Ovary (tissue), 9 donors: ENCODE measurements around the gene ERCC6. TPM values are rescaled to one million over a fixed set of nuclear protein-coding genes. Genes with fewer than 3 reads are reported as not detected.

Source experiments
- DNase-seq, 5 donors: peaks; one replicate each; pipeline ENCODE4 v3.0.0-alpha.2; 2019 to 2020
- H3K27ac ChIP-seq, 2 donors: fragments of 200-600 bp; one replicate each; pipeline versions ENCODE4 v1.5.1 to v1.8.0; 2019 to 2022
- H3K27me3 ChIP-seq: fragments of 200-600 bp; one replicate; pipeline ENCODE4 v1.8.0; 2022
- H3K36me3 ChIP-seq: fragments of 200-600 bp; sonication (generic); one replicate; pipeline ENCODE4 v1.5.1; 2019
- H3K4me1 ChIP-seq: one replicate; pipeline ENCODE4 v1.8.1; 2013; ENCODE audit warnings: mild to moderate bottlenecking, moderate library complexity; ENCODE audit not compliant: insufficient read depth
- H3K4me3 ChIP-seq: fragments of 200-600 bp; sonication (generic); one replicate; pipeline ENCODE4 v1.5.1; 2017
- H3K9me3 ChIP-seq, 2 donors: fragments of 200-600 bp in 1 of 2; sonication (generic) in 1 of 2; one replicate each; pipeline versions ENCODE4 v1.5.1 to v1.8.1; 2013 to 2019; ENCODE audit warnings: mild to moderate bottlenecking in 1 of 2, moderate library complexity in 1 of 2
- EP300 ChIP-seq: sonication (generic); formaldehyde crosslinking; IDR thresholded peaks from one replicate; pipeline ENCODE4 v1.6.1; 2017; ENCODE audit warnings: antibody characterized with exemption
- POLR2A ChIP-seq: fragments of 450-650 bp; IDR thresholded peaks from one replicate; pipeline ENCODE4 v1.6.1; 2017; ENCODE audit warnings: antibody characterized with exemption, mild to moderate bottlenecking, moderate library complexity
- WGBS, 3 donors: extraction: QIAGEN DNeasy Blood & Tissue Kit in 1 of 3; methylation state at CpG; one replicate each; pipeline versions ENCODE4 v1.1.5 to v1.1.7; 2013 to 2017; 5-methylcytosine and 5-hydroxymethylcytosine counted together
- intact Hi-C, 4 donors: fragments of 100-400 bp; cut with DNase I; formaldehyde crosslinking; loops; one replicate each; pipeline versions ENCODE4 v1.11.0 to v1.15.1; 2022 to 2023
- polyA plus RNA-seq, 2 donors: library from polyadenylated mRNA; stranded (reverse); fragments of 200-250 nt in 1 of 2; fragments of 350-450 nt in 1 of 2; fragmentation: Illumina TruSeq in 1 of 2; extraction: RNeasy Lipid Tissue Mini Kit (QIAGEN cat#74804) in 1 of 2; gene quantifications; one replicate each; pipeline ENCODE4 v1.2.3, GENCODE V29; 2013 to 2014
- total RNA-seq, 7 donors: library from RNA; depleted of rRNA in 2 of 7; stranded (reverse); fragments of >200 nt in 2 of 7; fragmentation: NEBNext Ultra II Directional in 3 of 7; extraction: Animal tissue kit (Norgen Biotek cat#: 25700) in 3 of 7; gene quantifications; one replicate each; pipeline versions ENCODE4 v1.1.0 to v1.2.4, GENCODE V29; 2016 to 2023
- TF ChIP-seq, protein P1 (sequence below), 3 donors: fragments of 450-650 bp in 2 of 3; fragments of 200-600 bp in 1 of 3; IDR thresholded peaks; one replicate each; pipeline versions ENCODE4 v1.5.1 to v1.8.0; 2016 to 2022; ENCODE audit warnings: antibody characterized with exemption in 3 of 3, mild to moderate bottlenecking in 1 of 3
- donor health status: DM: no; HTN: no; CAD: no; lungs with moderate emphysema.
- donor health status: DM: no; HTN: no; CAD: no.
- donor health status: Bipolar disorder and iron deficiency.
- donor health status: DM: yes; HTN: yes; CAD: no.
- donor health status: DM: no; HTN: no; CAD: no.
- donor health status: DM: yes; HTN: yes; CAD: no.

The ERCC6 gene
- total and polyA plus RNA-seq, 9 donors, result 6.8 to 24.1 (median 19.2) TPM

DNA sequence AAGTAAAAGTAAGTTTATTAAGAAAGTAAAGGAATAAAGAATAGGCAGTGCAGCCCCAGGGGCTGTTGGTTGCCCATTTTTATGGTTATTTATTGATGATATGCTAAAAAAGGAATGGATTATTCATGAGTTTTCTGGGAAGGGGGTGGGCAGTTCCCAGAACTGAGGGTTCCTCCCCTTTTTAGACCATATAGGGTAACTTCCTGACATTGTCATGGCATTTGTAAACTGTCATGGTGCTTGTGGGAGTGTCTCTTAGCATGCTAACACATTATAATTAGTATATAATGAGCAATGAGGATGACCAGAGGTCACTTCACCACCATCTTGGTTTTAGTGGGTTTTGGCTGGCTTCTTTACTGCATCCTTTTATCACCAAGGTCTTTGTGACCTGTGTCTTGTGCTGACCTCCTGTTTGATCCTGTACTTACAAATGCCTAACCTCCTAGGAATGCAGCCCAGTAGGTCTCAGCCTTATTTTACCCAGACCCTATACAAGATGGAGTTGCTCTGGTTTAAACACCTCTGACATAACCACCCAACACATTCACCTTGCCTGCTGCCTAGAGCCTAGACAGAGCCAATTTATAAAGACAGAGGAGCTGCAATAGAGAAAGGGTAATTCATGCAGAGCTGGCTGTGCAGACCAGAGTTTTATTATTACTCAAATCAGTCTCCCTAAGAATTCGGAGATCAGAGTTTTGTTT, 10.9 kb upstream of the ERCC6 start:
- intact Hi-C loops, result no loop called here
- Histone ChIP-seq H3K27ac (no peak overlapping the region), H3K4me3 (no peak overlapping the region), H3K36me3 (no peaks in the 10 kb centered on the region), H3K9me3 (no peaks in the 10 kb centered on the region), H3K27me3 (no peaks in the 10 kb centered on the region), H3K4me1 (no peaks in the 10 kb centered on the region)
- TF ChIP-seq, protein P1, sequence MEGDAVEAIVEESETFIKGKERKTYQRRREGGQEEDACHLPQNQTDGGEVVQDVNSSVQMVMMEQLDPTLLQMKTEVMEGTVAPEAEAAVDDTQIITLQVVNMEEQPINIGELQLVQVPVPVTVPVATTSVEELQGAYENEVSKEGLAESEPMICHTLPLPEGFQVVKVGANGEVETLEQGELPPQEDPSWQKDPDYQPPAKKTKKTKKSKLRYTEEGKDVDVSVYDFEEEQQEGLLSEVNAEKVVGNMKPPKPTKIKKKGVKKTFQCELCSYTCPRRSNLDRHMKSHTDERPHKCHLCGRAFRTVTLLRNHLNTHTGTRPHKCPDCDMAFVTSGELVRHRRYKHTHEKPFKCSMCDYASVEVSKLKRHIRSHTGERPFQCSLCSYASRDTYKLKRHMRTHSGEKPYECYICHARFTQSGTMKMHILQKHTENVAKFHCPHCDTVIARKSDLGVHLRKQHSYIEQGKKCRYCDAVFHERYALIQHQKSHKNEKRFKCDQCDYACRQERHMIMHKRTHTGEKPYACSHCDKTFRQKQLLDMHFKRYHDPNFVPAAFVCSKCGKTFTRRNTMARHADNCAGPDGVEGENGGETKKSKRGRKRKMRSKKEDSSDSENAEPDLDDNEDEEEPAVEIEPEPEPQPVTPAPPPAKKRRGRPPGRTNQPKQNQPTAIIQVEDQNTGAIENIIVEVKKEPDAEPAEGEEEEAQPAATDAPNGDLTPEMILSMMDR (IDR thresholded peaks at IDR 0.05), result no peak
- TF ChIP-seq POLR2A (no peak), EP300 (no peak)
- no peak for DNase-seq
- 59 to 83% (median 74%) methylated on average over 1 of the region's 1 CpG for WGBS, 3 donors

DNA sequence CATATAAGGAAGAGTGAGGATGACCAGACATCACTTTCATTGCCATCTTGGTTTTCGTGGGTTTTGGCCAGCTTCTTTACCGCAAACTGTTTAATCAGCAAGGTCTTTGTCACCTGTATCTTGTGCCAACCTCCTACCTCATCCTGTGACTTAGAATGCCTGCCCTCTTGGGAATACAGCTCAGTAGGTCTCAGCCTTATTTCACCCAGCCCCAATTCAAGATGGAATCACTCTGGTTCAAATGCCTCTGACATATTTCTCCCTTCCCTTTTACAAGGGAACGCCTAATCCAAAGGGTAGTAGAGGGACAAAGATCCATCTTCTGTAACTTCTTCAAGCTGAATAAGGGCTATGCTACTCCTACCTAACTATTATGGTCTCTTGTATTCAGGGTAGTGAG, 4.7 kb upstream of the ERCC6 start:
- Histone ChIP-seq H3K4me3 (no peak overlapping the region), H3K9me3 (no peaks in the 10 kb centered on the region), H3K36me3 (no peaks in the 10 kb centered on the region), H3K27ac (no peak overlapping the region), H3K27me3 (no peaks in the 10 kb centered on the region), H3K4me1 (peaks cover 3% of the 10 kb centered on the region)
- no peak for DNase-seq
- intact Hi-C loops, result no loop called here
- TF ChIP-seq EP300 (no peak), POLR2A (no peak)
- WGBS, 3 donors, result 81 to 90% (median 83%) methylated on average over 3 of the region's 3 CpGs

DNA sequence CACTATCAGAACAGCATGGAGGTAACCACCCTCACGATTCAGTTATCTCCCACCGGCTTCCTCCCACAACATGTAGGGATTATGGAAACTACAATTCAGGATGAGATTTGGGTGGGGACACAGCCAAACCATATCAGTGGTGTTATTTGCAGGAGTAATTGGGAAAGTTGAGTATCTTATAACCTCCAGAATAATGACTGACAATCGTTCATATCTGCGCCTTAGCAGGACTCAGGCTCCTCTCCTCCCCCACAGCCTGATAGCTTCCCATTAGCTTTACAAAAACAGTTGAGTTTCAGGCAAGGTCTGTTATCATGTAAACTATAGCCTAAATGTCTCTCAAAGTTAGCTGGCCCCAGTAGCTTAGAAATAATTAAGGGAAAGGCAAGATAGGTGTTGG, 3.4 kb upstream of the ERCC6 start:
- H3K4me3 ChIP-seq, result no peak overlapping the region
- H3K27ac ChIP-seq, result no peak overlapping the region
- TF ChIP-seq EP300 (no peak), POLR2A (no peak)
- TF ChIP-seq, protein P1 (IDR thresholded peaks at IDR 0.05), result no peak
- 57 to 63% (median 57%) methylated on average over 4 of the region's 4 CpGs for WGBS, 3 donors
- H3K27me3 ChIP-seq, result no peaks in the 10 kb centered on the region
- H3K4me1 ChIP-seq, result peaks cover 11% of the 10 kb centered on the region
- no peaks in the 10 kb centered on the region for H3K36me3 ChIP-seq
- DNase-seq, result no peak
- no peaks in the 10 kb centered on the region for H3K9me3 ChIP-seq
- intact Hi-C loops, result no loop called here

DNA sequence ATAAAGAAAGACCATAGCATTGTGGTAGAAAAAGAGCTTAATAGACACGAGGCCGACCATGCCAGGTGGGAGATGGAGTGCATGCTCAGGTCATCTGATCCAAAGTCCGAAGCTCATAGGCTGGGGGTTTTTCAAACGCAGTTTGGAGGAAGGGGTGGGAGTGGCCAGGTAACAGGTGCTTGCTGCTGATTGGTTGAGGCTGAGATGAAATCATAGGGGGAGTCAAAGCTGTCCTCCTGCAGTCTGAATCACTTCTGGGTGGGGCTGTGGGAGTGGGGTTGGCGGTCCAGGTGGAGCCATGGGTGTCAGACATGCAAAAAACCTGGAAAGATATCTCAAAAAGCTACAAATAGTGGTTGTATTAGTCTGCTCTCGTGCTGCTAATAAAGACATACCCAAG, 2.8 kb upstream of the ERCC6 start:
- WGBS, 3 donors, result 67 to 82% (median 78%) methylated on average over 6 of the region's 6 CpGs
- no peak for DNase-seq
- Histone ChIP-seq H3K36me3 (no peaks in the 10 kb centered on the region), H3K9me3 (no peaks in the 10 kb centered on the region), H3K4me1 (peaks cover 11% of the 10 kb centered on the region), H3K27ac (no peak overlapping the region), H3K4me3 (no peak overlapping the region), H3K27me3 (no peaks in the 10 kb centered on the region)
- intact Hi-C loops, result no loop called here
- no peak for TF ChIP-seq EP300
- TF ChIP-seq POLR2A, result no peak
- TF ChIP-seq, protein P1 (IDR thresholded peaks at IDR 0.05), result no peak

- intact Hi-C loops, result no loop called here
- TF ChIP-seq EP300 (no peak), POLR2A (no peak)
- TF ChIP-seq, protein P1 (IDR thresholded peaks at IDR 0.05), result no peak
- no peaks in the 10 kb centered on the region for H3K36me3 ChIP-seq
- peaks cover 11% of the 10 kb centered on the region for H3K4me1 ChIP-seq
- no peak overlapping the region for H3K27ac ChIP-seq
- H3K9me3 ChIP-seq, result no peaks in the 10 kb centered on the region
- no peak overlapping the region for H3K4me3 ChIP-seq
- 79 to 88% (median 86%) methylated on average over 20 of the region's 20 CpGs for WGBS, 3 donors
- no peak for DNase-seq
- no peaks in the 10 kb centered on the region for H3K27me3 ChIP-seq
Observed at GRCh38 chr10:49540056-49540797, 1.3 kb upstream of the ERCC6 start.
